HL-60 (cell line): ENCODE data around the gene AIRE.

ENCODE experiments used
- DNase-seq, 2 experiments: peaks; one replicate each; pipeline ENCODE4 v3.0.0-alpha.2; 2010 to 2020; ENCODE audit warnings: low read depth in 1 of 2, low spot score in 1 of 2
- H3K27ac ChIP-seq: fragments of 250-450 bp; sonication (Bioruptor Pico); replicated peaks from 2 replicates; pipeline ENCODE4 v1.5.1; 2020; ENCODE audit warnings: mild to moderate bottlenecking, moderate library complexity
- H3K27me3 ChIP-seq: fragments of 250-450 bp; sonication (Bioruptor Pico); 2 replicates; pipeline ENCODE4 v1.5.1; 2021; ENCODE audit warnings: mild to moderate bottlenecking, moderate library complexity; ENCODE audit not compliant: insufficient read depth, poor library complexity, severe bottlenecking
- H3K4me3 ChIP-seq: replicated peaks from 2 replicates; pipeline ENCODE4 v1.5.1; 2011; ENCODE audit warnings: mild to moderate bottlenecking, control low read depth, low read length; ENCODE audit not compliant: insufficient read depth
- GABPA ChIP-seq: IDR thresholded peaks from 2 replicates; pipeline ENCODE4 v1.6.1; 2012; ENCODE audit warnings: low read depth
- POLR2AphosphoS5 ChIP-seq: IDR thresholded peaks from 2 replicates; pipeline ENCODE4 v1.6.1; 2012; ENCODE audit warnings: low read depth
- SPI1 ChIP-seq: IDR thresholded peaks from 2 replicates; pipeline ENCODE4 v1.6.1; 2012; ENCODE audit warnings: low read depth, mild to moderate bottlenecking, borderline replicate concordance
- TF ChIP-seq, protein P1 (sequence below): IDR thresholded peaks from 2 replicates; pipeline ENCODE4 v1.6.1; 2012; ENCODE audit warnings: low read depth; ENCODE audit not compliant: insufficient replicate concordance
- TF ChIP-seq, protein P2 (sequence below): IDR thresholded peaks from one replicate; pipeline ENCODE4 v1.5.1; 2011; ENCODE audit warnings: low read length, control low read depth, inconsistent platforms; ENCODE audit not compliant: insufficient read depth

Gene AIRE

DNA sequence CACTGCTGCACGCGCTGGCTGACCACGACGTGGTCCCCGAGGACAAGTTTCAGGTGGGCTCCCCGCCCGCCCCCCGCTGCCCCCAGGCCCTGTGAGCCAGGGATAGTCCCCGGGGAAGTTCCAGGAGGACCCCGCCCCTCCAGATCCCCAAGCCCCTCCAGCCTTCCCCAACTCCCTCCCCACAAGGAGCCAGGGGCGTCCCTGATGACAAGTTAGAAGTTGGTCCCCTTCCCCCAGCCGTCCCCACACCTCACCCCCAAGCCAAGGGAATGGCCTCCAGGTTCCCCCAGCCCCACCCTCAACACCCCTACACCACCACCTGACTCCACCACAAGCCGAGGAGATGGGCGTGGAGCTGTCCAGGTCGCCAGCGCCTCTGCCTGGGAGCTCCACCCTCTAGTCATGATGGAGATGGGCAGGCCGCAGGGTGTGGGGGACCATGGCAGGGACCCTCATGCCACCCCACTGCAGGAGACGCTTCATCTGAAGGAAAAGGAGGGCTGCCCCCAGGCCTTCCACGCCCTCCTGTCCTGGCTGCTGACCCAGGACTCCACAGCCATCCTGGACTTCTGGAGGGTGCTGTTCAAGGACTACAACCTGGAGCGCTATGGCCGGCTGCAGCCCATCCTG lies 525 bp downstream of the AIRE start:
- no peak for DNase-seq
- H3K27me3 ChIP-seq: no peaks in the 10 kb centered on the region
- H3K4me3 ChIP-seq: no peak overlapping the region
- H3K27ac ChIP-seq: no peak overlapping the region
- TF ChIP-seq SPI1 (no peak), POLR2AphosphoS5 (no peak), GABPA (no peak)
- TF ChIP-seq, protein P1, sequence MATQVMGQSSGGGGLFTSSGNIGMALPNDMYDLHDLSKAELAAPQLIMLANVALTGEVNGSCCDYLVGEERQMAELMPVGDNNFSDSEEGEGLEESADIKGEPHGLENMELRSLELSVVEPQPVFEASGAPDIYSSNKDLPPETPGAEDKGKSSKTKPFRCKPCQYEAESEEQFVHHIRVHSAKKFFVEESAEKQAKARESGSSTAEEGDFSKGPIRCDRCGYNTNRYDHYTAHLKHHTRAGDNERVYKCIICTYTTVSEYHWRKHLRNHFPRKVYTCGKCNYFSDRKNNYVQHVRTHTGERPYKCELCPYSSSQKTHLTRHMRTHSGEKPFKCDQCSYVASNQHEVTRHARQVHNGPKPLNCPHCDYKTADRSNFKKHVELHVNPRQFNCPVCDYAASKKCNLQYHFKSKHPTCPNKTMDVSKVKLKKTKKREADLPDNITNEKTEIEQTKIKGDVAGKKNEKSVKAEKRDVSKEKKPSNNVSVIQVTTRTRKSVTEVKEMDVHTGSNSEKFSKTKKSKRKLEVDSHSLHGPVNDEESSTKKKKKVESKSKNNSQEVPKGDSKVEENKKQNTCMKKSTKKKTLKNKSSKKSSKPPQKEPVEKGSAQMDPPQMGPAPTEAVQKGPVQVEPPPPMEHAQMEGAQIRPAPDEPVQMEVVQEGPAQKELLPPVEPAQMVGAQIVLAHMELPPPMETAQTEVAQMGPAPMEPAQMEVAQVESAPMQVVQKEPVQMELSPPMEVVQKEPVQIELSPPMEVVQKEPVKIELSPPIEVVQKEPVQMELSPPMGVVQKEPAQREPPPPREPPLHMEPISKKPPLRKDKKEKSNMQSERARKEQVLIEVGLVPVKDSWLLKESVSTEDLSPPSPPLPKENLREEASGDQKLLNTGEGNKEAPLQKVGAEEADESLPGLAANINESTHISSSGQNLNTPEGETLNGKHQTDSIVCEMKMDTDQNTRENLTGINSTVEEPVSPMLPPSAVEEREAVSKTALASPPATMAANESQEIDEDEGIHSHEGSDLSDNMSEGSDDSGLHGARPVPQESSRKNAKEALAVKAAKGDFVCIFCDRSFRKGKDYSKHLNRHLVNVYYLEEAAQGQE: no peak
- TF ChIP-seq, protein P2, sequence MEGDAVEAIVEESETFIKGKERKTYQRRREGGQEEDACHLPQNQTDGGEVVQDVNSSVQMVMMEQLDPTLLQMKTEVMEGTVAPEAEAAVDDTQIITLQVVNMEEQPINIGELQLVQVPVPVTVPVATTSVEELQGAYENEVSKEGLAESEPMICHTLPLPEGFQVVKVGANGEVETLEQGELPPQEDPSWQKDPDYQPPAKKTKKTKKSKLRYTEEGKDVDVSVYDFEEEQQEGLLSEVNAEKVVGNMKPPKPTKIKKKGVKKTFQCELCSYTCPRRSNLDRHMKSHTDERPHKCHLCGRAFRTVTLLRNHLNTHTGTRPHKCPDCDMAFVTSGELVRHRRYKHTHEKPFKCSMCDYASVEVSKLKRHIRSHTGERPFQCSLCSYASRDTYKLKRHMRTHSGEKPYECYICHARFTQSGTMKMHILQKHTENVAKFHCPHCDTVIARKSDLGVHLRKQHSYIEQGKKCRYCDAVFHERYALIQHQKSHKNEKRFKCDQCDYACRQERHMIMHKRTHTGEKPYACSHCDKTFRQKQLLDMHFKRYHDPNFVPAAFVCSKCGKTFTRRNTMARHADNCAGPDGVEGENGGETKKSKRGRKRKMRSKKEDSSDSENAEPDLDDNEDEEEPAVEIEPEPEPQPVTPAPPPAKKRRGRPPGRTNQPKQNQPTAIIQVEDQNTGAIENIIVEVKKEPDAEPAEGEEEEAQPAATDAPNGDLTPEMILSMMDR: no peak

DNA sequence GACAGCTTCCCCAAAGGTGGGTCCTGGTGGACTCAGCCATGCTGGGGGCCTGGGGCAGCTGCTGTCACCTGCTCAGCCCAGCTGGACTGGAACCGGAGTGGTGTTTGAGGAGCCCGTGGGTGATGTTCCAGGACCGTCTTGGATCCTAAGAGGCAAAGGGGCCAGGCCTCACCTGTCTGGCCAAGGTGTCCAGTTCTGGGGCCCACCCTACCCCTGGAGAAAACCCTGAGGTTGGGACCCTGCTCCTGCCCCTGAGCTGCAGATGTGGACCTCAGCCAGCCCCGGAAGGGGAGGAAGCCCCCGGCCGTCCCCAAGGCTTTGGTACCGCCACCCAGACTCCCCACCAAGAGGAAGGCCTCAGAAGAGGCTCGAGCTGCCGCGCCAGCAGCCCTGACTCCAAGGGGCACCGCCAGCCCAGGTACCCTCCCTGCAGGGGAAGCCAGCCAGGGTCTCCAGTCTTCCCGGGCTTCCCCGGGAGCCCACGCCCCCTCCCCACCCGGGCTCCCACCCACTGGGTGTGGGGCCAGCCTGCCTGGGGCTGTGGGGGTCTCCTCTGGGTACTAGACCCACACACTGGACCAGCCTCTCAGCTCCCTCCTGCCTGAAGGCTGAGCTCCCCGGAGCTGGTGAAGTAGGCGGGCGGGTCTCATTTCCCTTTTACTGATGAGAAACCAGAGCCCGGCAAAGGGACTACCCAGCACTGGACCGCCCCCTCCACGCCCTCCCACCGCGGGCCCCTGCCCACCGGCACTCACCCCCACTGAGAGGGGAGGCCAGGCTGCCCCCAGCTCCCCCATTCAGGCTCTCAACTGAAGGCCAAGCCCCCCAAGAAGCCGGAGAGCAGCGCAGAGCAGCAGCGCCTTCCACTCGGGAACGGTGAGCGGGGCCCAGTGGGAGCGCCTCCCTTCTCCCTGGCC lies 1.3 kb downstream of the AIRE start:
- DNase-seq: no peak
- H3K27me3 ChIP-seq: no peaks in the 10 kb centered on the region
- H3K4me3 ChIP-seq: no peak overlapping the region
- H3K27ac ChIP-seq: no peak overlapping the region
- TF ChIP-seq SPI1 (no peak), GABPA (no peak), POLR2AphosphoS5 (no peak)
- TF ChIP-seq, protein P1: no peak
- TF ChIP-seq, protein P2: no peak

DNA sequence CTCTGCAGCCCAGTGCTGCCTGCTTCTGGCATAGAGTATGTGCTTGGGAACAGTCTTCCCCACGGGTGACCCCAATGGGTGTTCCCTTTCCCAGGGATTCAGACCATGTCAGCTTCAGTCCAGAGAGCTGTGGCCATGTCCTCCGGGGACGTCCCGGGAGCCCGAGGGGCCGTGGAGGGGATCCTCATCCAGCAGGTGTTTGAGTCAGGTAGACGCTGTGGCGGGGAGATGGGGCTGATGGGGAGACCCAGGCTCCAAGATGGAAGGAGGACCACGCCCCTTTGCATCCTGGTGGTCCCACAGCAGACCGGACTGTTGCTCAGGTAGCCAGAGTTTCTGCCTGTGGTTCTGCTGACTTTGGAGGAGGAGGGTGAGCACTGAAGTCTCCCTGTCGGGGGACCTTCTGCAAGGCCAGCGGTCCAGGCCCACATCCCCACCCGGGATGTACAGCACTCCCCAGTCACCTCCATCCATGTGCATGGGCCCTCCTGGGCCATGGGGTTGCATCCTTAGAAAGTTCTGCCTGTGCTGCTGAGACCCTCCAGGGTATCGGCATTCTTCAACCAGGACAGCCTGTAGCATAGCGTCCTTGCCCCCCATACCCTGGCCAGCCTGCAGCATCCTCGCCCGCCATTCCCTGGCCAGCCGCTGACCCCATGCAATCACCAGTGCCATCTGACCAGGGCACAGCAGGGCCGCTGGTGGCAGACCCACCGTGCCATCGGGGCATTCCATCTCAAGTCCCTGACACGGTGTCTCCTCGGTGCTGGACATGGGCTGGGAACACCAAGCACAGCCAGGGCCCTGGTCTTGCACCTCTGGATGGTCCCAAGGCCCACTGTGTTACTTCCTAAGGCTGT lies 2.8 kb downstream of the AIRE start:
- Histone ChIP-seq H3K27ac (no peak overlapping the region), H3K27me3 (no peaks in the 10 kb centered on the region), H3K4me3 (no peak overlapping the region)
- TF ChIP-seq SPI1 (no peak), GABPA (no peak), POLR2AphosphoS5 (no peak)
- TF ChIP-seq, protein P1: no peak
- TF ChIP-seq, protein P2: no peak
- DNase-seq: no peak
